B cell (primary cell): ENCODE measurements around the gene RELL2. TPM values are rescaled to one million over a fixed set of nuclear protein-coding genes. Genes with fewer than 3 reads are reported as not detected.
A peak's percentile ranks its signal among the peaks of the same experiment; 100 is the strongest.

ENCODE experiments used
- ATAC-seq: fragments of 200-7000 bp; cut with Tn5 transposase; one replicate; pipeline ENCODE4 v1.10.0; 2021; ENCODE audit warnings: low read depth, mild to moderate bottlenecking, moderate number of reproducible peaks, moderate library complexity
- CTCF ChIA-PET: fragments of 350-600 bp; sonication (Branson Sonifier 250); formaldehyde crosslinking; loops from one replicate; lab custom pipeline; 2021; ENCODE audit warnings: antibody characterized with exemption, inconsistent platforms; lab: Charles Lee
- POLR2A ChIA-PET: fragments of 350-600 bp; sonication (Branson Sonifier 250); formaldehyde crosslinking; loops from one replicate; lab custom pipeline; 2021; ENCODE audit warnings: antibody characterized with exemption; lab: Charles Lee
- DNase-seq: peaks from one replicate; pipeline ENCODE4 v3.0.0; 2013
- H2AFZ ChIP-seq: 2 replicates; pipeline ENCODE4 v1.6.1; 2012; ENCODE audit warnings: mild to moderate bottlenecking, low read depth, low read length; ENCODE audit not compliant: insufficient read depth, poor library complexity, severe bottlenecking
- H3K27ac ChIP-seq, 2 donors: 1 replicate in 1 of 2; 2 replicates in 1 of 2; pipeline ENCODE4 v1.5.1; 2012 to 2013; ENCODE audit warnings: low read length in 2 of 2, mild to moderate bottlenecking in 2 of 2, moderate library complexity in 1 of 2
- H3K27me3 ChIP-seq, 4 experiments: fragments of 200-600 bp in 1 of 4; sonication (generic) in 1 of 4; replicated peaks in 1 of 4; 1 replicate in 2 of 4; 2 replicates in 2 of 4; pipeline versions ENCODE4 v1.6.1 to v1.7.0; 2013 to 2016; ENCODE audit warnings: low read length in 3 of 4, mild to moderate bottlenecking in 2 of 4, mixed read lengths in 1 of 4, moderate library complexity in 1 of 4; ENCODE audit not compliant: insufficient read depth in 4 of 4, control insufficient read depth in 3 of 4; ENCODE audit errors: control extremely low read depth in 1 of 4
- H3K36me3 ChIP-seq, 2 experiments: replicated peaks in 1 of 2; 1 replicate in 1 of 2; 2 replicates in 1 of 2; pipeline versions ENCODE4 v1.6.1 to v1.7.1; 2013; ENCODE audit warnings: low read length in 1 of 2; ENCODE audit not compliant: insufficient read depth in 2 of 2, control insufficient read depth in 1 of 2; ENCODE audit errors: control extremely low read depth in 1 of 2, extremely low read depth in 1 of 2
- H3K4me1 ChIP-seq, 2 donors: fragments of 200-600 bp in 1 of 2; sonication (generic) in 1 of 2; 1 replicate in 1 of 2; 2 replicates in 1 of 2; pipeline versions ENCODE4 v1.5.1 to v1.6.1; 2013 to 2017; ENCODE audit warnings: low read length in 2 of 2; ENCODE audit not compliant: control insufficient read depth in 2 of 2, insufficient read depth in 2 of 2
- H3K4me2 ChIP-seq: replicated peaks from 2 replicates; pipeline ENCODE3; 2012; ENCODE audit warnings: mild to moderate bottlenecking, low read depth, low read length; ENCODE audit not compliant: poor library complexity, severe bottlenecking
- H3K4me3 ChIP-seq, 5 experiments: fragments of 200-600 bp in 1 of 5; sonication (generic) in 1 of 5; 1 replicate in 3 of 5; 2 replicates in 2 of 5; pipeline versions ENCODE4 v1.5.1 to v1.7.0; 2011 to 2016; ENCODE audit warnings: low read length in 4 of 5, mild to moderate bottlenecking in 4 of 5, low read depth in 2 of 5, control low read depth in 1 of 5, moderate library complexity in 1 of 5; ENCODE audit not compliant: insufficient read depth in 1 of 5; ENCODE audit errors: control extremely low read depth in 1 of 5, extremely low read depth in 1 of 5
- H3K79me2 ChIP-seq: fragments of 200-600 bp; sonication (generic); one replicate; pipeline ENCODE4 v1.6.0; 2016; ENCODE audit warnings: low read length; ENCODE audit not compliant: control insufficient read depth, insufficient read depth
- H3K9ac ChIP-seq: fragments of 200-600 bp; sonication (generic); 2 replicates; pipeline ENCODE4 v1.6.1; 2017; ENCODE audit warnings: mild to moderate bottlenecking, low read length, moderate library complexity
- H3K9me3 ChIP-seq, 3 donors: one replicate each; pipeline versions ENCODE4 v1.6.1 to v1.7.1; 2013; ENCODE audit warnings: low read length in 2 of 3; ENCODE audit not compliant: control insufficient read depth in 2 of 3, insufficient read depth in 1 of 3; ENCODE audit errors: control extremely low read depth in 1 of 3
- H4K20me1 ChIP-seq: 2 replicates; pipeline ENCODE4 v1.6.0; 2012; ENCODE audit warnings: mild to moderate bottlenecking, low read length; ENCODE audit not compliant: insufficient read depth, control insufficient read depth, poor library complexity, severe bottlenecking
- H3K27ac Mint-ChIP-seq: one replicate; pipeline ENCODE4 v1.8.0; 2021; ENCODE audit warnings: mixed read lengths
- H3K27me3 Mint-ChIP-seq: one replicate; pipeline ENCODE4 v1.8.0; 2021; ENCODE audit warnings: mixed read lengths
- H3K4me1 Mint-ChIP-seq: one replicate; pipeline ENCODE4 v1.8.0; 2021; ENCODE audit warnings: mixed read lengths
- H3K4me3 Mint-ChIP-seq: one replicate; pipeline ENCODE4 v1.8.0; 2021; ENCODE audit warnings: mixed read lengths
- H3K9me3 Mint-ChIP-seq: one replicate; pipeline ENCODE4 v1.8.0; 2022; ENCODE audit warnings: mixed read lengths; ENCODE audit not compliant: insufficient read depth
- CTCF ChIP-seq: fragments of 200-600 bp; IDR thresholded peaks from one replicate; pipeline ENCODE4 v1.8.0; 2022; ENCODE audit warnings: antibody characterized with exemption, mild to moderate bottlenecking
- EZH2 ChIP-seq: IDR thresholded peaks from 2 replicates; pipeline ENCODE4 v1.6.1; 2012; ENCODE audit warnings: borderline replicate concordance, low read depth, mild to moderate bottlenecking, moderate library complexity, low read length; ENCODE audit not compliant: insufficient read depth, poor library complexity, severe bottlenecking
- WGBS: methylation state at CpG from one replicate; pipeline ENCODE4 v1.1.5; 2013; ENCODE audit warnings: missing lambda C conversion rate; ENCODE audit not compliant: insufficient coverage; 5-methylcytosine and 5-hydroxymethylcytosine counted together
- intact Hi-C: fragments of 100-400 bp; cut with micrococcal nuclease; formaldehyde crosslinking; loops from one replicate; pipeline ENCODE4 v1.10.0; 2022
- polyA plus RNA-seq: library from polyadenylated mRNA; depleted of rRNA; stranded (reverse); fragments of >200 nt; gene quantifications from 2 replicates; pipeline ENCODE4 v1.2.3, GENCODE V29; 2012
- total RNA-seq, 2 donors: library from RNA; stranded (reverse); fragments of 120-200 nt in 1 of 2; gene quantifications; 1 replicate in 1 of 2; 2 replicates in 1 of 2; pipeline versions ENCODE4 v1.2.3 to v1.2.4, GENCODE V29; 2013 to 2022

RELL2 gene
- total and polyA plus RNA-seq, 2 donors (not counting 1 experiment from before 2014, with no cell fraction given): 12.1 to 48.9 TPM

- H3K4me3 Mint-ChIP-seq: no peak overlapping the region
- intact Hi-C loops: no loop called here
- Histone ChIP-seq H3K9ac (no peak overlapping the region), H3K4me3 (no peak overlapping the region), H3K9me3 (no peaks in the 10 kb centered on the region), H3K36me3 (peaks cover 16 to 34% of the 10 kb centered on the region in 2 experiments), H4K20me1 (peaks cover 41% of the 10 kb centered on the region), H3K79me2 (peaks cover 86% of the 10 kb centered on the region), H2AFZ (no peak overlapping the region), H3K27ac (no peak overlapping the region), H3K27me3 (no peaks in the 10 kb centered on the region), H3K4me2 (no peak overlapping the region), H3K4me1 (peaks cover 6 to 7% of the 10 kb centered on the region in 2 donors)
- H3K9me3 Mint-ChIP-seq: no peaks in the 10 kb centered on the region
- no CpG with 5 or more reads among the region's 2 CpGs for WGBS
- H3K27me3 Mint-ChIP-seq: no peaks in the 10 kb centered on the region
- ChIA-PET POLR2A (no interaction called here), CTCF (interaction anchor here (0.7 to 12.4 kb wide), 5 partner anchors 23 to 79 kb away, joined by 3 to 760 read pairs (median 3); partner anchors contain the start of gene DIAPH1)
- no peak for DNase-seq
- TF ChIP-seq CTCF (no peak), EZH2 (no peak)
- H3K27ac Mint-ChIP-seq: no peak overlapping the region
- no peak for ATAC-seq
- H3K4me1 Mint-ChIP-seq: peaks cover 17% of the 10 kb centered on the region
Observed at GRCh38 chr5:141590127-141590526, 46.7 kb upstream of the RELL2 start.

GRCh38 chr5:141596867-141597266 lies 39.9 kb upstream of the RELL2 start:
- H3K27me3 ChIP-seq: no peaks in the 10 kb centered on the region

More at GRCh38 chr5:141596867-141597266, 39.9 kb upstream of the RELL2 start:
- Histone ChIP-seq H3K4me1 (peaks cover 26 to 39% of the 10 kb centered on the region in 2 donors), H3K36me3 (peaks cover 7 to 11% of the 10 kb centered on the region in 2 experiments), H3K4me3 (no peak overlapping the region), H4K20me1 (peaks cover 45% of the 10 kb centered on the region), H3K9ac (no peak overlapping the region), H3K27ac (peak overlapping the region in 1 of 2 donors; percentile 51), H3K9me3 (peaks cover 0 to 6% (median 0%) of the 10 kb centered on the region in 3 donors), H3K4me2 (no peak overlapping the region), H3K79me2 (peaks cover 89% of the 10 kb centered on the region), H2AFZ (no peak overlapping the region)
- TF ChIP-seq EZH2: no peak
- no peak for TF ChIP-seq CTCF
- WGBS: no CpG with 5 or more reads among the region's 1 CpG
- Mint-ChIP-seq H3K4me3 (no peak overlapping the region), H3K27me3 (no peaks in the 10 kb centered on the region), H3K27ac (no peak overlapping the region), H3K4me1 (peaks cover 61% of the 10 kb centered on the region), H3K9me3 (no peaks in the 10 kb centered on the region)
- intact Hi-C loops: no loop called here
- DNase-seq (no peak), ATAC-seq (no peak)
- ChIA-PET CTCF (interaction anchor here (0.6 to 5.6 kb wide), 9 partner anchors 9 to 364 kb away, joined by 3 to 50 read pairs (median 3); partner anchors contain the start of genes DIAPH1, HDAC3 and RELL2), POLR2A (interaction anchor here (0.9 kb wide), 1 partner anchor 21 kb away, joined by 3 read pairs; no protein-coding TSS in a partner anchor)
